SU-DHL-6 (cell line): ENCODE measurements around the gene NELL1.

Experiments used
- H2AFZ ChIP-seq: fragments of 200-600 bp; sonication (generic); 2 replicates; pipeline ENCODE4 v1.6.1; 2014; ENCODE audit warnings: low read depth, mild to moderate bottlenecking, moderate library complexity, mixed read lengths, antibody characterized with exemption, low read length; ENCODE audit not compliant: severe bottlenecking
- H3F3A ChIP-seq: fragments of 200-600 bp; shearing (Covaris generic); 2 replicates; pipeline ENCODE4 v1.6.0; 2016; ENCODE audit warnings: antibody characterized with exemption, mild to moderate bottlenecking; ENCODE audit not compliant: insufficient read depth
- H3K27ac ChIP-seq: fragments of 200-600 bp; sonication (generic); 2 replicates; pipeline ENCODE4 v1.5.1; 2016; ENCODE audit warnings: low read depth, mild to moderate bottlenecking, low read length, moderate library complexity, mixed read lengths
- H3K27me3 ChIP-seq: fragments of 200-600 bp; sonication (generic), shearing (Covaris generic); 2 replicates; pipeline ENCODE4 v1.6.0; 2014; ENCODE audit warnings: mild to moderate bottlenecking, low read length
- H3K36me3 ChIP-seq: fragments of 200-600 bp; sonication (generic); 2 replicates; pipeline ENCODE4 v1.6.1; 2014; ENCODE audit warnings: mild to moderate bottlenecking, low read length, mixed read lengths
- H3K4me2 ChIP-seq: fragments of 300-600, 200-600 bp; shearing (Covaris generic), sonication (generic); 2 replicates; pipeline ENCODE4 v1.6.0; 2014; ENCODE audit warnings: low read length, low read depth, mild to moderate bottlenecking; ENCODE audit not compliant: poor library complexity, severe bottlenecking
- H3K4me3 ChIP-seq: fragments of 200-600 bp; sonication (generic); 2 replicates; pipeline ENCODE4 v1.5.1; 2014; ENCODE audit warnings: antibody characterized with exemption, low read length, mild to moderate bottlenecking, mixed read lengths; ENCODE audit not compliant: insufficient read depth, poor library complexity, severe bottlenecking
- H3K79me2 ChIP-seq: fragments of 200-600 bp; sonication (generic); 2 replicates; pipeline ENCODE4 v1.6.1; 2014; ENCODE audit warnings: mild to moderate bottlenecking, low read length, moderate library complexity; ENCODE audit not compliant: insufficient read depth
- H3K9ac ChIP-seq: fragments of 200-600 bp; sonication (generic); 2 replicates; pipeline ENCODE4 v1.7.0; 2014; ENCODE audit warnings: mild to moderate bottlenecking, low read length
- H3K9me2 ChIP-seq: fragments of 200-600 bp; sonication (generic); replicated peaks from 2 replicates; pipeline ENCODE4 v1.6.1; 2014; ENCODE audit warnings: low read length; ENCODE audit not compliant: insufficient read depth
- H3K9me3 ChIP-seq: fragments of 200-600 bp; sonication (generic); 2 replicates; pipeline ENCODE4 v1.6.1; 2014; ENCODE audit warnings: low read length, mixed read lengths; ENCODE audit not compliant: insufficient read depth
- H4K20me1 ChIP-seq: fragments of 200-600 bp; sonication (generic); 2 replicates; pipeline ENCODE4 v1.6.1; 2014; ENCODE audit warnings: low read depth, mild to moderate bottlenecking, antibody characterized with exemption, low read length, moderate library complexity, mixed read lengths
- CTCF ChIP-seq: fragments of 200-600 bp; sonication (generic); IDR thresholded peaks from one replicate; pipeline ENCODE4 v1.5.1; 2017; ENCODE audit warnings: antibody characterized with exemption, mild to moderate bottlenecking, low read length, moderate library complexity; ENCODE audit not compliant: insufficient read depth, poor library complexity, severe bottlenecking
- EZH2phosphoT487 ChIP-seq: fragments of 200-600 bp; sonication (generic), shearing (Covaris generic); conservative IDR thresholded peaks from 2 replicates; pipeline ENCODE4 v1.6.1; 2018; ENCODE audit warnings: mild to moderate bottlenecking, antibody characterized with exemption, low read length, moderate library complexity, mixed read lengths

The NELL1 gene

DNA sequence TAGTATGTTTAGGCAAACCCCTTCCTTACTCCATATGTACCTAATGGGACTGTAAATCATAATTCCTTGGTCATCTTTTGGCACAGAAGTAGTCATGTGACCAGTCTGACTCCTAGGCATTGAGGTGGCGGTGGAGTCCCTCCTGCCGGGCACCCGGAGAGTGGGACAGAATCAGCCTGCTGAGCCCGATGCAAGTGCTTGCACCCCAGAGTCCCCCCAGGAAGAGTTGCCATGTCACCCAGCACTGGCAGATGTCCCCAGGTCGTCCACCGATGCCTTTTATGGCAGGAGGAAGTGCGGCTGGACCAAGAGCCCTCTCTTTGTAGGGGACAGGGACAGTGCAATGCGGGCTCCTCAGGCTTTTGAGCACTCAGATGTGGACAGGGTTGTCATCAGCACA, 500.3 kb downstream of the NELL1 start:
- H3K36me3 ChIP-seq, result no peaks in the 10 kb centered on the region

GRCh38 chr11:21173476-21173875, 504.1 kb downstream of the NELL1 start:
- Histone ChIP-seq H4K20me1 (no peaks in the 10 kb centered on the region), H3K27me3 (no peaks in the 10 kb centered on the region), H3K4me3 (no peak overlapping the region), H3K4me2 (no peak overlapping the region), H3F3A (no peaks in the 10 kb centered on the region), H3K27ac (no peak overlapping the region), H3K36me3 (no peaks in the 10 kb centered on the region), H3K9me2 (no peaks in the 10 kb centered on the region), H2AFZ (no peak overlapping the region), H3K9ac (no peak overlapping the region), H3K9me3 (no peaks in the 10 kb centered on the region), H3K79me2 (no peaks in the 10 kb centered on the region)
- TF ChIP-seq CTCF, result no peak
- no peak for TF ChIP-seq EZH2phosphoT487

More for the DNA sequence above, 500.3 kb downstream of the NELL1 start:
- no peaks in the 10 kb centered on the region for H3K9me3 ChIP-seq
- TF ChIP-seq CTCF (no peak), EZH2phosphoT487 (no peak)
- H3K9ac ChIP-seq, result no peak overlapping the region
- H3K4me3 ChIP-seq, result no peak overlapping the region
- no peaks in the 10 kb centered on the region for H3K79me2 ChIP-seq
- no peaks in the 10 kb centered on the region for H4K20me1 ChIP-seq
- no peak overlapping the region for H3K4me2 ChIP-seq
- H3K27ac ChIP-seq, result no peak overlapping the region
- no peaks in the 10 kb centered on the region for H3K9me2 ChIP-seq
- H3F3A ChIP-seq, result no peaks in the 10 kb centered on the region
- no peak overlapping the region for H2AFZ ChIP-seq
- H3K27me3 ChIP-seq, result no peaks in the 10 kb centered on the region

GRCh38 chr11:21174781-21175180, 505.4 kb downstream of the NELL1 start:
- Histone ChIP-seq H3K27ac (no peak overlapping the region), H3K4me3 (no peak overlapping the region), H3K27me3 (no peaks in the 10 kb centered on the region), H2AFZ (no peak overlapping the region), H3K9ac (no peak overlapping the region), H3K9me2 (no peaks in the 10 kb centered on the region), H3K9me3 (no peaks in the 10 kb centered on the region), H3K79me2 (no peaks in the 10 kb centered on the region), H4K20me1 (no peaks in the 10 kb centered on the region), H3K36me3 (no peaks in the 10 kb centered on the region), H3K4me2 (no peak overlapping the region), H3F3A (no peaks in the 10 kb centered on the region)
- TF ChIP-seq CTCF (no peak), EZH2phosphoT487 (no peak)

DNA sequence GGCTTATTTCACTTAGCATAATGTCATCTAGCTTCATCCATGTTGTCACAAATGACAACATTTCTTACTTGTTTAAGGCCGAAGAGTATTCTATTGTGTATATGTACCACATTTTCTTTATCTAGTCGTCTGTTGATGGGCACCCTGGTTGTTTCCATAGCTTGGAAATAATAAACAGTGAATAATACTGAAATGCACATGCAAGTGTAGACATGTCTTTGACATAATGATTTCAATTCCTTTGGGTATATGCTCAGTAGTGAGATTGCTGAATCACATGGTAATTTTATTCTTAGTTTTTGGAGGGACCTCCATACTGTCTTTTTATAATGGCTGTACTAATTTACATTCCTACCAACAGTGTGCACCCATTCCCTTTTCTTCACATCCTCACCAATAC, 508.0 kb downstream of the NELL1 start:
- H4K20me1 ChIP-seq, result no peaks in the 10 kb centered on the region
- TF ChIP-seq EZH2phosphoT487 (no peak), CTCF (no peak)
- no peaks in the 10 kb centered on the region for H3K79me2 ChIP-seq

More for the DNA sequence above, 508.0 kb downstream of the NELL1 start:
- Histone ChIP-seq H3K27ac (no peak overlapping the region), H2AFZ (no peak overlapping the region), H3K9me2 (no peaks in the 10 kb centered on the region), H3K36me3 (no peaks in the 10 kb centered on the region), H3K9me3 (no peaks in the 10 kb centered on the region), H3F3A (no peaks in the 10 kb centered on the region), H3K27me3 (no peaks in the 10 kb centered on the region), H3K4me3 (no peak overlapping the region), H3K9ac (no peak overlapping the region), H3K4me2 (no peak overlapping the region)
